PC-3 (cell line): ENCODE measurements around the gene SIL1. TPM values are rescaled to one million over a fixed set of nuclear protein-coding genes. Genes with fewer than 3 reads are reported as not detected.
"Not testable (repeated sequence)": the region's sequence is repeated elsewhere in the genome, so short reads cannot be mapped to it uniquely, and the experiment has no call there.

Source experiments
- ATAC-seq: fragments of 200-7000 bp; cut with Tn5 transposase; 2 replicates; pipeline ENCODE4 v1.9.1; 2020; ENCODE audit warnings: mild to moderate bottlenecking, moderate library complexity
- BruUV-seq: library from RNA; stranded (reverse); fragments of 400-500 nt; replicated peaks from 2 replicates; lab custom pipeline; 2021; lab: Mats Ljungman, UMichigan
- CTCF ChIA-PET: fragments of 300-600 bp; sonication (Branson Sonifier 250); formaldehyde crosslinking; loops from one replicate; lab custom pipeline; 2022; ENCODE audit warnings: antibody characterized with exemption; lab: Charles Lee
- POLR2A ChIA-PET: fragments of 300-600 bp; sonication (Branson Sonifier 250); formaldehyde crosslinking; loops from one replicate; lab custom pipeline; 2022; ENCODE audit warnings: antibody characterized with exemption; ENCODE audit not compliant: unreplicated experiment; lab: Charles Lee
- DNase-seq: peaks from one replicate; pipeline ENCODE4 v3.0.0-alpha.2; 2015
- H2AFZ ChIP-seq: fragments of 300-600 bp; sonication (generic); 2 replicates; pipeline ENCODE4 v1.6.0; 2016; ENCODE audit warnings: antibody characterized with exemption, low read length
- H3F3A ChIP-seq: fragments of 300-600 bp; sonication (generic); one replicate; pipeline ENCODE4 v1.6.0; 2017; ENCODE audit warnings: antibody characterized with exemption, low read length, control low read depth, mild to moderate bottlenecking; ENCODE audit not compliant: unreplicated experiment
- H3K27ac ChIP-seq: fragments of 300-600 bp; sonication (generic); 2 replicates; pipeline ENCODE4 v1.5.1; 2016; ENCODE audit warnings: mild to moderate bottlenecking, low read length
- H3K27me3 ChIP-seq: fragments of 300-600 bp; sonication (generic); 2 replicates; pipeline ENCODE4 v1.6.1; 2016; ENCODE audit warnings: low read length, mixed read lengths
- H3K36me3 ChIP-seq: fragments of 300-600 bp; sonication (generic); 2 replicates; pipeline ENCODE4 v1.6.1; 2016; ENCODE audit warnings: low read depth, mixed run types, low read length, mixed read lengths
- H3K4me1 ChIP-seq: fragments of 300-600 bp; sonication (generic); 2 replicates; pipeline ENCODE4 v1.5.1; 2016; ENCODE audit warnings: low read length; ENCODE audit not compliant: insufficient read depth
- H3K4me2 ChIP-seq: fragments of 300-600 bp; sonication (generic); 2 replicates; pipeline ENCODE4 v1.6.0; 2016; ENCODE audit warnings: low read length
- H3K4me3 ChIP-seq: fragments of 300-600 bp; sonication (generic); 2 replicates; pipeline ENCODE4 v1.5.1; 2016; ENCODE audit warnings: mild to moderate bottlenecking, low read length, mixed read lengths
- H3K79me2 ChIP-seq: fragments of 300-600 bp; sonication (generic); 2 replicates; pipeline ENCODE4 v1.6.1; 2017; ENCODE audit warnings: low read length, mixed read lengths
- H3K9ac ChIP-seq: fragments of 300-600 bp; sonication (generic); 2 replicates; pipeline ENCODE4 v1.6.0; 2016; ENCODE audit warnings: mild to moderate bottlenecking, low read length
- H3K9me2 ChIP-seq: fragments of 300-600 bp; sonication (generic); replicated peaks from 2 replicates; pipeline ENCODE4 v1.6.1; 2016; ENCODE audit warnings: mixed run types, low read length, mixed read lengths
- H3K9me3 ChIP-seq: fragments of 300-600 bp; sonication (generic); 2 replicates; pipeline ENCODE4 v1.6.1; 2016; ENCODE audit warnings: low read length, mixed read lengths
- H4K20me1 ChIP-seq: fragments of 300-600 bp; sonication (generic); 2 replicates; pipeline ENCODE4 v1.6.1; 2016; ENCODE audit warnings: low read length, mixed read lengths
- EZH2 ChIP-seq: fragments of 300-600 bp; sonication (generic); IDR thresholded peaks from one replicate; pipeline ENCODE4 v1.6.1; 2017; ENCODE audit warnings: antibody characterized with exemption, mild to moderate bottlenecking, low read length; ENCODE audit not compliant: unreplicated experiment
- EZH2phosphoT487 ChIP-seq: fragments of 300-600 bp; sonication (generic); IDR thresholded peaks from 2 replicates; pipeline ENCODE4 v1.6.1; 2018; ENCODE audit warnings: mild to moderate bottlenecking, antibody characterized with exemption, low read length, borderline replicate concordance
- intact Hi-C: fragments of 100-400 bp; cut with micrococcal nuclease; formaldehyde crosslinking; loops from 2 replicates; pipeline ENCODE4 v1.9.0; 2023
- total RNA-seq: library from RNA; depleted of rRNA; stranded (reverse); fragments of >200 nt; gene quantifications from 2 replicates; pipeline ENCODE4 v1.2.3, GENCODE V29; 2014
- TF ChIP-seq, protein P1 (sequence below): fragments of 300-600 bp; sonication (generic); conservative IDR thresholded peaks from 2 replicates; pipeline ENCODE4 v1.5.1; 2017; ENCODE audit warnings: antibody characterized with exemption, low read depth, mild to moderate bottlenecking, low read length

The SIL1 gene
- total RNA-seq, 1 experiment from 2014 or later, result 7.9 TPM

DNA sequence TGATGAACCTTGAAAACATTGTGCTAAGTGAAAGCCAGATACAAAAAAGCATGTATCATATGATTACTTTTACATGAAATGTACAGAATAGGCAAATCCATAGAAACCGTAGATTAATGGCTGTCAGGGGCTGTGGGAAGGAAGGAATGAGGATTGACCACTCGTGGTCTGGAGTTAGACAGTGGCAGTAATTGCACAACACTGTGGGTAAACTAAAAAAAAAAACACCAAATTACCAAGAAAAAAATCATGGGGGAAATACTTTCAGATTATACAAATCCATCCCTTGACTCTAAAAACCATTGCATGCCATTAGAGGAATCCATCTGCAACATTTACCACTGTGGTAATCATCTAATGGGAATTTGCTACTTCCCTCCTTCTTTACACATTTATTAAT, 140.0 kb downstream of the SIL1 start:
- no peaks in the 10 kb centered on the region for H3K27me3 ChIP-seq
- TF ChIP-seq, protein P1, sequence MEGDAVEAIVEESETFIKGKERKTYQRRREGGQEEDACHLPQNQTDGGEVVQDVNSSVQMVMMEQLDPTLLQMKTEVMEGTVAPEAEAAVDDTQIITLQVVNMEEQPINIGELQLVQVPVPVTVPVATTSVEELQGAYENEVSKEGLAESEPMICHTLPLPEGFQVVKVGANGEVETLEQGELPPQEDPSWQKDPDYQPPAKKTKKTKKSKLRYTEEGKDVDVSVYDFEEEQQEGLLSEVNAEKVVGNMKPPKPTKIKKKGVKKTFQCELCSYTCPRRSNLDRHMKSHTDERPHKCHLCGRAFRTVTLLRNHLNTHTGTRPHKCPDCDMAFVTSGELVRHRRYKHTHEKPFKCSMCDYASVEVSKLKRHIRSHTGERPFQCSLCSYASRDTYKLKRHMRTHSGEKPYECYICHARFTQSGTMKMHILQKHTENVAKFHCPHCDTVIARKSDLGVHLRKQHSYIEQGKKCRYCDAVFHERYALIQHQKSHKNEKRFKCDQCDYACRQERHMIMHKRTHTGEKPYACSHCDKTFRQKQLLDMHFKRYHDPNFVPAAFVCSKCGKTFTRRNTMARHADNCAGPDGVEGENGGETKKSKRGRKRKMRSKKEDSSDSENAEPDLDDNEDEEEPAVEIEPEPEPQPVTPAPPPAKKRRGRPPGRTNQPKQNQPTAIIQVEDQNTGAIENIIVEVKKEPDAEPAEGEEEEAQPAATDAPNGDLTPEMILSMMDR, result no peak
- TF ChIP-seq EZH2, result no peak
- no peak for TF ChIP-seq EZH2phosphoT487
- ChIA-PET CTCF (no interaction called here), POLR2A (no interaction called here)
- H4K20me1 ChIP-seq, result no peaks in the 10 kb centered on the region
- no peak for ATAC-seq
- H3K4me3 ChIP-seq, result no peak overlapping the region
- H2AFZ ChIP-seq, result no peak overlapping the region
- DNase-seq, result no peak
- no peaks in the 10 kb centered on the region for H3F3A ChIP-seq
- no TSS peak for BruUV-seq
- no peak overlapping the region for H3K27ac ChIP-seq
- no peak overlapping the region for H3K9ac ChIP-seq
- H3K4me2 ChIP-seq, result no peak overlapping the region
- H3K9me3 ChIP-seq, result no peaks in the 10 kb centered on the region
- intact Hi-C loops, result no loop called here
- H3K36me3 ChIP-seq, result no peaks in the 10 kb centered on the region
- H3K9me2 ChIP-seq, result no peaks in the 10 kb centered on the region
- peaks cover 9% of the 10 kb centered on the region for H3K4me1 ChIP-seq
- H3K79me2 ChIP-seq, result no peaks in the 10 kb centered on the region

DNA sequence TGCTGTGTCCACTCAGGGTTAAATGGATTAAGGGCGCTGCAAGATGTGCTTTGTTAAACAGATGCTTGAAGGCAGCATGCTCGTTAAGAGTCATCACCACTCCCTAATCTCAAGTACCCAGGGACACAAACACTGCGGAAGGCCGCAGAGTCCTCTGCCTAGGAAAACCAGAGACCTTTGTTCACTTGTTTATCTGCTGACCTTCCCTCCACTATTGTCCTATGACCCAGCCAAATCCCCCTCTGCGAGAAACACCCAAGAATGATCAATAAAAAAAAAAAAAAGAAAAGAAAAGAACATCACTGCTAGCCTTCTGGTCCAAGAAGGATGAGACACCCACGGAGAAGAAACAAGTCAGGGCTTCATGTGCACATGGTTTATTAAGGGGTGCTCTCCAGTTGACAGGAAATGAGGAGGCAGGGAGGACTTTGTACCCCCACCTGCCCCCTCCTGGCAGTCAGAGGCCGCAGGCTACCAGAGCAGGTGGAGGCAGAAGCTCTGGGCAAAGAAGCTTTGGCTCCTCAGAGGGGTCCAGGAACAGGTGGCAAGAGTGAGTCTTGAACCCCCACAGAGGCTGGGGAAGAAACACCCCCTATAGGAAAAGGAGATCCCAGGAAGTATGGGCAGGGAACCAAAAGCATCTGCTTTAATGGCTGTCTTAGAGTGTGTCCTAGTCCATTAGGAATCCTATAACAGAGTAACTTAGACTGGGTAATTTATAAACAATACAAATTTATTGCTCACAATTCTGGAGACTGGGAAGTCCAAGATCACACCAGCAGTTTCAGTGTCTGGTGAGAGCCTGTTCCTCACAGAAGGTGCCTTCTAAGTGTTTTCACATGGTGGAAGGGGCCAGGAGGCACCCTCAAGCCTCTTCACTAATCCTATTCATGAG, 140.9 kb downstream of the SIL1 start:
- BruUV-seq, POLR2A ChIA-PET, ATAC-seq: not testable (repeated sequence)

DNA sequence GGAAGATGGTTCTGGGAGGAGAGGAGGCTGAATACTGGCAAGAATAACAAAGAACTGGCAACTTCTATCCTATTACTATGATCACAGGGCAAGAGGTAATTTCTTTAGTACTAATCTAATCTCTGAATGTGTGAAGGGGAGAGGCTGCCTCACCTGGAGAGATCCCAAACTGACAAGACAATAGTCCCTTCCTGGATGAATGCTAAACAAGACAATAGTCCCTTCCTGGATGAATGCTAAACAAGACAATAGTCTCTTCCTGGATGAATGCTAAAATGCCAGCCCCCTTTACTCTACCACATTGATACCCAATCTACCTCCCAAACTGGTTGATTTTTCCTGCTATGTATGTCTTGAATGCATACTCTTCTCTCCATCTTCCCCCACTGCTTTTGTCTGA, 145.2 kb downstream of the SIL1 start:
- ATAC-seq (no peak), DNase-seq (no peak)
- ChIA-PET CTCF (no interaction called here), POLR2A (no interaction called here)
- intact Hi-C loops, result no loop called here
- H3K27me3 ChIP-seq, result no peaks in the 10 kb centered on the region
- no peak overlapping the region for H3K27ac ChIP-seq
- H3K4me3 ChIP-seq, result no peak overlapping the region
- no peak overlapping the region for H3K9ac ChIP-seq
- H4K20me1 ChIP-seq, result no peaks in the 10 kb centered on the region
- no peaks in the 10 kb centered on the region for H3K36me3 ChIP-seq
- no peaks in the 10 kb centered on the region for H3K9me3 ChIP-seq
- no TSS peak for BruUV-seq
- H3F3A ChIP-seq, result no peaks in the 10 kb centered on the region
- H3K79me2 ChIP-seq, result no peaks in the 10 kb centered on the region
- no peak overlapping the region for H2AFZ ChIP-seq
- TF ChIP-seq EZH2, result no peak
- no peak for TF ChIP-seq EZH2phosphoT487
- H3K4me1 ChIP-seq, result no peaks in the 10 kb centered on the region
- no peaks in the 10 kb centered on the region for H3K9me2 ChIP-seq
- no peak overlapping the region for H3K4me2 ChIP-seq

More for the DNA sequence above, 140.9 kb downstream of the SIL1 start:
- H3K9me3 ChIP-seq, H3K4me1 ChIP-seq, DNase-seq, H3K4me2 ChIP-seq, intact Hi-C loops, H2AFZ ChIP-seq, H3K27ac ChIP-seq, H3F3A ChIP-seq, H3K9ac ChIP-seq, H3K79me2 ChIP-seq, H3K9me2 ChIP-seq, CTCF ChIA-PET, H3K36me3 ChIP-seq, H4K20me1 ChIP-seq, H3K27me3 ChIP-seq, H3K4me3 ChIP-seq: not testable (repeated sequence)
